Calu3 (cell line): ENCODE measurements around the gene MCTP2. TPM values are rescaled to one million over a fixed set of nuclear protein-coding genes. Genes with fewer than 3 reads are reported as not detected.

Experiments
- BruUV-seq: library from RNA; stranded (reverse); fragments of 400-500 nt; replicated peaks from 2 replicates; lab custom pipeline; 2021; lab: Mats Ljungman, UMichigan
- CTCF ChIA-PET: fragments of 300-600 bp; sonication (Branson Sonifier 250); formaldehyde crosslinking; loops from one replicate; lab custom pipeline; 2022; ENCODE audit warnings: antibody characterized with exemption; lab: Charles Lee
- DNase-seq: peaks from one replicate; pipeline ENCODE4 v3.0.0; 2022
- H3K27ac Mint-ChIP-seq: one replicate; pipeline ENCODE4 v1.8.0; 2022; ENCODE audit warnings: mixed read lengths; ENCODE audit not compliant: unreplicated experiment
- H3K27me3 Mint-ChIP-seq: one replicate; pipeline ENCODE4 v1.8.0; 2022; ENCODE audit warnings: mixed read lengths; ENCODE audit not compliant: unreplicated experiment
- H3K36me3 Mint-ChIP-seq: one replicate; pipeline ENCODE4 v1.8.0; 2022; ENCODE audit warnings: mild to moderate bottlenecking, moderate library complexity, mixed read lengths; ENCODE audit not compliant: insufficient read depth, unreplicated experiment
- H3K4me1 Mint-ChIP-seq: one replicate; pipeline ENCODE4 v1.8.0; 2022; ENCODE audit warnings: mild to moderate bottlenecking, low read depth, mixed read lengths; ENCODE audit not compliant: unreplicated experiment
- H3K4me3 Mint-ChIP-seq: one replicate; pipeline ENCODE4 v1.8.0; 2022; ENCODE audit warnings: mild to moderate bottlenecking, low read depth, moderate library complexity, mixed read lengths; ENCODE audit not compliant: unreplicated experiment
- H3K9me3 Mint-ChIP-seq: one replicate; pipeline ENCODE4 v1.8.0; 2022; ENCODE audit warnings: low read depth, mixed read lengths; ENCODE audit not compliant: unreplicated experiment
- CTCF ChIP-seq: fragments of 200-600 bp; IDR thresholded peaks from one replicate; pipeline ENCODE4 v1.8.0; 2022; ENCODE audit warnings: antibody characterized with exemption; ENCODE audit not compliant: unreplicated experiment
- intact Hi-C: fragments of 100-400 bp; cut with micrococcal nuclease; formaldehyde crosslinking; loops from one replicate; pipeline ENCODE4 v1.10.0; 2022; ENCODE audit not compliant: unreplicated experiment
- total RNA-seq: library from RNA; stranded (reverse); gene quantifications from 2 replicates; pipeline ENCODE4 v1.2.3, GENCODE V29; 2022

The MCTP2 gene
- total RNA-seq, 1 experiment from 2014 or later, result 30.1 TPM

GRCh38 chr15:94212291-94212690 lies 19.1 kb upstream of the MCTP2 start:
- no peak overlapping the region for H3K4me3 Mint-ChIP-seq
- H3K4me1 Mint-ChIP-seq, result no peaks in the 10 kb centered on the region
- no peaks in the 10 kb centered on the region for H3K9me3 Mint-ChIP-seq
- H3K27me3 Mint-ChIP-seq, result peaks cover 12% of the 10 kb centered on the region
- BruUV-seq, result no TSS peak
- DNase-seq, result no peak
- no peaks in the 10 kb centered on the region for H3K36me3 Mint-ChIP-seq
- H3K27ac Mint-ChIP-seq, result no peak overlapping the region
- intact Hi-C loops, result no loop called here
- no peak for TF ChIP-seq CTCF
- CTCF ChIA-PET, result no interaction called here

- Mint-ChIP-seq H3K9me3 (no peaks in the 10 kb centered on the region), H3K27ac (no peak overlapping the region), H3K4me3 (no peak overlapping the region), H3K27me3 (no peaks in the 10 kb centered on the region), H3K4me1 (peaks cover 24% of the 10 kb centered on the region), H3K36me3 (peaks cover 3% of the 10 kb centered on the region)
- no peak for TF ChIP-seq CTCF
- intact Hi-C loops, result no loop called here
- no TSS peak for BruUV-seq
- no peak for DNase-seq
- CTCF ChIA-PET, result no interaction called here
These were observed 5.7 kb upstream of the MCTP2 start for GRCh38 chr15:94225616-94226015.

- Mint-ChIP-seq H3K27ac (no peak overlapping the region), H3K4me3 (no peak overlapping the region), H3K4me1 (peaks cover 26% of the 10 kb centered on the region), H3K27me3 (no peaks in the 10 kb centered on the region), H3K9me3 (no peaks in the 10 kb centered on the region), H3K36me3 (peaks cover 26% of the 10 kb centered on the region)
- CTCF ChIA-PET, result no interaction called here
- TF ChIP-seq CTCF, result no peak
- no TSS peak for BruUV-seq
- intact Hi-C loops, result no loop called here
- DNase-seq, result no peak
These were observed 2.8 kb upstream of the MCTP2 start for GRCh38 chr15:94228611-94229010.

GRCh38 chr15:94229591-94230369 lies 1.6 kb upstream of the MCTP2 start:
- peaks cover 34% of the 10 kb centered on the region for H3K4me1 Mint-ChIP-seq
- TF ChIP-seq CTCF, result no peak
- H3K27ac Mint-ChIP-seq, result peak overlapping the region; percentile 93
- no peak for DNase-seq
- no TSS peak for BruUV-seq
- H3K9me3 Mint-ChIP-seq, result no peaks in the 10 kb centered on the region
- H3K36me3 Mint-ChIP-seq, result peaks cover 26% of the 10 kb centered on the region
- intact Hi-C loops, result loop anchor here (2.0 kb wide), 3 partner anchors 31 to 95 kb away; no protein-coding TSS in a partner anchor
- CTCF ChIA-PET, result interaction anchor here (0.8 to 2.5 kb wide), 3 partner anchors 11 to 98 kb away, joined by 3 to 13 read pairs (median 4); no protein-coding TSS in a partner anchor
- no peaks in the 10 kb centered on the region for H3K27me3 Mint-ChIP-seq
- H3K4me3 Mint-ChIP-seq, result peak overlapping the region; percentile 77
